ENCODE results near the gene UNC5C. TPM values are rescaled to one million over a fixed set of nuclear protein-coding genes. Genes with fewer than 3 reads are reported as not detected.

The UNC5C gene
- total and polyA plus RNA-seq, 4 donors: 0.63 to 11.2 (median 8.6) TPM

GRCh38 chr4:95426455-95426854, 122.3 kb downstream of the UNC5C start:
- WGBS, 2 donors: 66 to 68% methylated on average over 4 of the region's 4 CpGs
- H3K9me3 ChIP-seq (ENCODE audit: control insufficient read depth, low read length): no peaks in the 10 kb centered on the region
- ATAC-seq (ENCODE audit: low FRiP score): no peak
- H3K4me3 ChIP-seq (ENCODE audit: low read length in 2 of 2): no peak overlapping the region
- intact Hi-C loops (cut with DNase I): no loop called here
- no peaks in the 10 kb centered on the region for H3K36me3 ChIP-seq (ENCODE audit: control insufficient read depth in 1 of 2, insufficient read depth in 2 of 2, low read length in 1 of 2)
- no peak overlapping the region for H3K27ac ChIP-seq (ENCODE audit: low read depth in 1 of 2, low read length in 2 of 2)
- H3K27me3 ChIP-seq (ENCODE audit: control insufficient read depth in 1 of 2, insufficient read depth in 2 of 2, low read length in 1 of 2): no peaks in the 10 kb centered on the region
- DNase-seq: no peak
- peaks cover 0 to 8% of the 10 kb centered on the region in 2 donors for H3K4me1 ChIP-seq (ENCODE audit: control insufficient read depth in 1 of 2, insufficient read depth in 2 of 2, low read length in 2 of 2)

- Histone ChIP-seq H3K27ac (ENCODE audit: low read depth in 1 of 2, low read length in 2 of 2) (no peak overlapping the region), H3K27me3 (ENCODE audit: control insufficient read depth in 1 of 2, insufficient read depth in 2 of 2, low read length in 1 of 2) (no peaks in the 10 kb centered on the region), H3K9me3 (ENCODE audit: control insufficient read depth, low read length) (no peaks in the 10 kb centered on the region), H3K36me3 (ENCODE audit: control insufficient read depth in 1 of 2, insufficient read depth in 2 of 2, low read length in 1 of 2) (no peaks in the 10 kb centered on the region), H3K4me1 (ENCODE audit: control insufficient read depth in 1 of 2, insufficient read depth in 2 of 2, low read length in 2 of 2) (peaks cover 0 to 8% of the 10 kb centered on the region in 2 donors), H3K4me3 (ENCODE audit: low read length in 2 of 2) (no peak overlapping the region)
- WGBS, 2 donors: 89 to 95% methylated on average over 7 of the region's 7 CpGs
- DNase-seq: no peak
- intact Hi-C loops (cut with DNase I): no loop called here
- ATAC-seq (ENCODE audit: low FRiP score): no peak
Observed at GRCh38 chr4:95422436-95422835, 126.3 kb downstream of the UNC5C start.

- ATAC-seq (ENCODE audit: low FRiP score) (no peak), DNase-seq (no peak)
- Histone ChIP-seq H3K27me3 (ENCODE audit: control insufficient read depth in 1 of 2, insufficient read depth in 2 of 2, low read length in 1 of 2) (no peaks in the 10 kb centered on the region), H3K36me3 (ENCODE audit: control insufficient read depth in 1 of 2, insufficient read depth in 2 of 2, low read length in 1 of 2) (no peaks in the 10 kb centered on the region), H3K27ac (ENCODE audit: low read depth in 1 of 2, low read length in 2 of 2) (no peak overlapping the region), H3K9me3 (ENCODE audit: control insufficient read depth, low read length) (no peaks in the 10 kb centered on the region), H3K4me1 (ENCODE audit: control insufficient read depth in 1 of 2, insufficient read depth in 2 of 2, low read length in 2 of 2) (peaks cover 0 to 8% of the 10 kb centered on the region in 2 donors), H3K4me3 (ENCODE audit: low read length in 2 of 2) (no peak overlapping the region)
- WGBS, 2 donors: 76 to 82% methylated on average over 4 of the region's 4 CpGs
- intact Hi-C loops (cut with DNase I): no loop called here
Observed at GRCh38 chr4:95421869-95422268, 126.9 kb downstream of the UNC5C start.

GRCh38 chr4:95417531-95417930, 131.2 kb downstream of the UNC5C start:
- H3K9me3 ChIP-seq (ENCODE audit: control insufficient read depth, low read length): no peaks in the 10 kb centered on the region
- H3K4me3 ChIP-seq (ENCODE audit: low read length in 2 of 2): no peak overlapping the region
- H3K4me1 ChIP-seq (ENCODE audit: control insufficient read depth in 1 of 2, insufficient read depth in 2 of 2, low read length in 2 of 2): peaks cover 0 to 4% of the 10 kb centered on the region in 2 donors
- no peaks in the 10 kb centered on the region for H3K27me3 ChIP-seq (ENCODE audit: control insufficient read depth in 1 of 2, insufficient read depth in 2 of 2, low read length in 1 of 2)
- DNase-seq (no peak), ATAC-seq (ENCODE audit: low FRiP score) (no peak)
- intact Hi-C loops (cut with DNase I): no loop called here
- no peak overlapping the region for H3K27ac ChIP-seq (ENCODE audit: low read depth in 1 of 2, low read length in 2 of 2)
- 80 to 93% methylated on average over 3 of the region's 3 CpGs for WGBS, 2 donors
- no peaks in the 10 kb centered on the region for H3K36me3 ChIP-seq (ENCODE audit: control insufficient read depth in 1 of 2, insufficient read depth in 2 of 2, low read length in 1 of 2)

- Histone ChIP-seq H3K27me3 (ENCODE audit: control insufficient read depth in 1 of 2, insufficient read depth in 2 of 2, low read length in 1 of 2) (no peaks in the 10 kb centered on the region), H3K4me1 (ENCODE audit: control insufficient read depth in 1 of 2, insufficient read depth in 2 of 2, low read length in 2 of 2) (peaks cover 0 to 6% of the 10 kb centered on the region in 2 donors), H3K27ac (ENCODE audit: low read depth in 1 of 2, low read length in 2 of 2) (no peak overlapping the region), H3K9me3 (ENCODE audit: control insufficient read depth, low read length) (no peaks in the 10 kb centered on the region), H3K36me3 (ENCODE audit: control insufficient read depth in 1 of 2, insufficient read depth in 2 of 2, low read length in 1 of 2) (no peaks in the 10 kb centered on the region), H3K4me3 (ENCODE audit: low read length in 2 of 2) (no peak overlapping the region)
- DNase-seq (no peak), ATAC-seq (ENCODE audit: low FRiP score) (no peak)
- 43% methylated on average over 3 of the region's 3 CpGs for WGBS, 2 donors
- intact Hi-C loops (cut with DNase I): no loop called here
Observed at GRCh38 chr4:95415346-95415771, 133.4 kb downstream of the UNC5C start.

GRCh38 chr4:95411371-95412088, 137.2 kb downstream of the UNC5C start:
- 63 to 71% methylated on average over 4 of the region's 4 CpGs for WGBS, 2 donors
- intact Hi-C loops (cut with DNase I): no loop called here
- peaks cover 0 to 3% of the 10 kb centered on the region in 2 donors for H3K4me1 ChIP-seq (ENCODE audit: control insufficient read depth in 1 of 2, insufficient read depth in 2 of 2, low read length in 2 of 2)
- no peak overlapping the region for H3K27ac ChIP-seq (ENCODE audit: low read depth in 1 of 2, low read length in 2 of 2)
- H3K9me3 ChIP-seq (ENCODE audit: control insufficient read depth, low read length): no peaks in the 10 kb centered on the region
- no peaks in the 10 kb centered on the region for H3K27me3 ChIP-seq (ENCODE audit: control insufficient read depth in 1 of 2, insufficient read depth in 2 of 2, low read length in 1 of 2)
- DNase-seq (no peak), ATAC-seq (ENCODE audit: low FRiP score) (no peak)
- no peaks in the 10 kb centered on the region for H3K36me3 ChIP-seq (ENCODE audit: control insufficient read depth in 1 of 2, insufficient read depth in 2 of 2, low read length in 1 of 2)
- H3K4me3 ChIP-seq (ENCODE audit: low read length in 2 of 2): no peak overlapping the region

GRCh38 chr4:95410387-95410977, 138.3 kb downstream of the UNC5C start:
- ATAC-seq (ENCODE audit: low FRiP score) (no peak), DNase-seq (no peak)
- 89 to 97% methylated on average over 4 of the region's 4 CpGs for WGBS, 2 donors
- H3K27me3 ChIP-seq (ENCODE audit: control insufficient read depth in 1 of 2, insufficient read depth in 2 of 2, low read length in 1 of 2): no peaks in the 10 kb centered on the region
- no peak overlapping the region for H3K4me3 ChIP-seq (ENCODE audit: low read length in 2 of 2)
- intact Hi-C loops (cut with DNase I): no loop called here
- H3K9me3 ChIP-seq (ENCODE audit: control insufficient read depth, low read length): no peaks in the 10 kb centered on the region
- peaks cover 0 to 3% of the 10 kb centered on the region in 2 donors for H3K4me1 ChIP-seq (ENCODE audit: control insufficient read depth in 1 of 2, insufficient read depth in 2 of 2, low read length in 2 of 2)
- H3K27ac ChIP-seq (ENCODE audit: low read depth in 1 of 2, low read length in 2 of 2): no peak overlapping the region
- no peaks in the 10 kb centered on the region for H3K36me3 ChIP-seq (ENCODE audit: control insufficient read depth in 1 of 2, insufficient read depth in 2 of 2, low read length in 1 of 2)

- Histone ChIP-seq H3K27ac (ENCODE audit: low read depth in 1 of 2, low read length in 2 of 2) (no peak overlapping the region), H3K9me3 (ENCODE audit: control insufficient read depth, low read length) (no peaks in the 10 kb centered on the region), H3K4me1 (ENCODE audit: control insufficient read depth in 1 of 2, insufficient read depth in 2 of 2, low read length in 2 of 2) (peaks cover 0 to 3% of the 10 kb centered on the region in 2 donors), H3K4me3 (ENCODE audit: low read length in 2 of 2) (no peak overlapping the region), H3K27me3 (ENCODE audit: control insufficient read depth in 1 of 2, insufficient read depth in 2 of 2, low read length in 1 of 2) (no peaks in the 10 kb centered on the region), H3K36me3 (ENCODE audit: control insufficient read depth in 1 of 2, insufficient read depth in 2 of 2, low read length in 1 of 2) (no peaks in the 10 kb centered on the region)
- ATAC-seq (ENCODE audit: low FRiP score): no peak
- WGBS, 2 donors: 92 to 98% methylated on average over 2 of the region's 2 CpGs
- no peak for DNase-seq
- intact Hi-C loops (cut with DNase I): no loop called here
Observed at GRCh38 chr4:95409750-95410149, 139.0 kb downstream of the UNC5C start.

- intact Hi-C loops (cut with DNase I): no loop called here
- ATAC-seq (ENCODE audit: low FRiP score) (no peak), DNase-seq (no peak)
- Histone ChIP-seq H3K36me3 (ENCODE audit: control insufficient read depth in 1 of 2, insufficient read depth in 2 of 2, low read length in 1 of 2) (no peaks in the 10 kb centered on the region), H3K4me1 (ENCODE audit: control insufficient read depth in 1 of 2, insufficient read depth in 2 of 2, low read length in 2 of 2) (peaks cover 0 to 3% of the 10 kb centered on the region in 2 donors), H3K27ac (ENCODE audit: low read depth in 1 of 2, low read length in 2 of 2) (no peak overlapping the region), H3K4me3 (ENCODE audit: low read length in 2 of 2) (no peak overlapping the region), H3K9me3 (ENCODE audit: control insufficient read depth, low read length) (no peaks in the 10 kb centered on the region), H3K27me3 (ENCODE audit: control insufficient read depth in 1 of 2, insufficient read depth in 2 of 2, low read length in 1 of 2) (no peaks in the 10 kb centered on the region)
Observed at GRCh38 chr4:95409127-95409526, 139.6 kb downstream of the UNC5C start.
